HepG2 (cell line): ENCODE results near the gene DHRS4L2. TPM values are rescaled to one million over a fixed set of nuclear protein-coding genes. Genes with fewer than 3 reads are reported as not detected.

ENCODE experiments used
- BCLAF1 ChIP-seq: fragments of 450-650 bp; IDR thresholded peaks from 2 replicates; pipeline ENCODE4 v1.6.1; 2017; ENCODE audit warnings: mild to moderate bottlenecking
- FOXO4 ChIP-seq: sonication (generic); formaldehyde crosslinking; conservative IDR thresholded peaks from 2 replicates; pipeline ENCODE4 v1.8.1; 2023; ENCODE audit warnings: missing genetic modification reagents
- GABPB1 ChIP-seq: IDR thresholded peaks from 2 replicates; pipeline ENCODE4 v1.6.1; 2016; ENCODE audit warnings: mild to moderate bottlenecking, missing genetic modification reagents, moderate library complexity, missing compliant biosample characterization
- HHEX ChIP-seq: IDR thresholded peaks from 2 replicates; pipeline ENCODE4 v1.6.1; 2016; ENCODE audit warnings: control low read depth
- MED8 ChIP-seq: sonication (generic); formaldehyde crosslinking; IDR thresholded peaks from 2 replicates; pipeline ENCODE4 v1.8.1; 2023; ENCODE audit warnings: mild to moderate bottlenecking, missing genetic modification reagents; ENCODE audit not compliant: insufficient replicate concordance
- NR2F1 ChIP-seq, 2 experiments: fragments of 450-650 bp in 1 of 2; formaldehyde crosslinking in 1 of 2; IDR thresholded peaks; 2 replicates each; pipeline versions ENCODE4 v1.5.0 to v1.6.1; 2016 to 2020; ENCODE audit warnings: mild to moderate bottlenecking in 1 of 2, missing compliant biosample characterization in 1 of 2, missing genetic modification reagents in 1 of 2, moderate library complexity in 1 of 2
- PAWR ChIP-seq: sonication (generic); formaldehyde crosslinking; IDR thresholded peaks from 2 replicates; pipeline ENCODE4 v1.4.0; 2020; ENCODE audit warnings: missing genetic modification reagents, mild to moderate bottlenecking, borderline replicate concordance
- ZBTB4 ChIP-seq: sonication (generic); formaldehyde crosslinking; IDR thresholded peaks from 2 replicates; pipeline ENCODE4 v1.4.0; 2020; ENCODE audit warnings: missing genetic modification reagents, mild to moderate bottlenecking, borderline replicate concordance
- ZNF12 ChIP-seq: sonication (generic); formaldehyde crosslinking; IDR thresholded peaks from 2 replicates; pipeline ENCODE4 v1.5.0; 2020; ENCODE audit warnings: missing genetic modification reagents
- ZNF280B ChIP-seq: sonication (generic); formaldehyde crosslinking; IDR thresholded peaks from 2 replicates; pipeline ENCODE4 v1.5.0; 2020; ENCODE audit warnings: missing genetic modification reagents, mild to moderate bottlenecking, borderline replicate concordance
- ZNF337 ChIP-seq: sonication (generic); formaldehyde crosslinking; IDR thresholded peaks from 2 replicates; pipeline ENCODE4 v1.5.1; 2020; ENCODE audit warnings: missing genetic modification reagents, low read depth, mild to moderate bottlenecking, borderline replicate concordance
- ZNF510 ChIP-seq: sonication (generic); formaldehyde crosslinking; IDR thresholded peaks from 2 replicates; pipeline ENCODE4 v1.4.0; 2020; ENCODE audit warnings: low read depth, mild to moderate bottlenecking, missing genetic modification reagents
- ZNF737 ChIP-seq: sonication (generic); formaldehyde crosslinking; IDR thresholded peaks from 2 replicates; pipeline ENCODE4 v1.5.0; 2020; ENCODE audit warnings: missing genetic modification reagents, mild to moderate bottlenecking, borderline replicate concordance
- ZNF761 ChIP-seq: sonication (generic); formaldehyde crosslinking; conservative IDR thresholded peaks from 2 replicates; pipeline ENCODE4 v1.4.0; 2020; ENCODE audit warnings: mild to moderate bottlenecking, missing genetic modification reagents
- ZSCAN5A ChIP-seq: sonication (generic); formaldehyde crosslinking; IDR thresholded peaks from 2 replicates; pipeline ENCODE4 v1.8.0; 2022; ENCODE audit warnings: mild to moderate bottlenecking, missing genetic modification reagents, borderline replicate concordance
- polyA plus RNA-seq, 8 experiments: library from polyadenylated mRNA; depleted of rRNA in 3 of 8; stranded (reverse) in 7 of 8; unstranded in 1 of 8; fragments of >200 nt; fragmentation: Illumina TruSeq in 4 of 8; extraction: Trizol in 4 of 8; gene quantifications; 2 replicates each; pipeline versions ENCODE4 v1.2.1 to v1.2.3, GENCODE V29; 2011 to 2016; ENCODE audit warnings: low read depth in 4 of 8, missing spikeins in 1 of 8, mixed read lengths in 1 of 8; ENCODE audit not compliant: insufficient read depth in 1 of 8
- total RNA-seq, 5 experiments: library from RNA; depleted of rRNA; stranded (reverse); fragments of >200 nt; fragmentation: Illumina TruSeq; extraction: Trizol; gene quantifications; 2 replicates each; pipeline ENCODE4 v1.2.3, GENCODE V29; 2016; ENCODE audit warnings: low read depth in 1 of 5

Gene DHRS4L2
- total and polyA plus RNA-seq, 2 of the 13 experiments (the other 11 are each of a cell fraction or from before 2014, with no cell fraction given): 24.7 to 38.2 TPM

- no peak for TF ChIP-seq BCLAF1
- TF ChIP-seq ZNF337: peak; percentile 98; the same call in 1 of the 2 replicates
- TF ChIP-seq MED8: no peak
- peak; percentile 92 for TF ChIP-seq ZSCAN5A (CRISPR knock-in tag)
- no peak; the same call in 1 of the 2 replicates for TF ChIP-seq ZBTB4 (CRISPR knock-in tag)
- no peak for TF ChIP-seq ZNF12 (CRISPR knock-in tag)
- peak; percentile 54; the same call in 1 of the 2 replicates for TF ChIP-seq HHEX (CRISPR knock-in tag)
- peak; percentile 87 for TF ChIP-seq GABPB1
- peak; percentile 99 for TF ChIP-seq ZNF737 (CRISPR knock-in tag)
- TF ChIP-seq ZNF510 (CRISPR knock-in tag): peak; percentile 82; the same call in 1 of the 2 replicates
- peak; percentile 96; the same call in 1 of the 2 replicates for TF ChIP-seq ZNF280B
- peak; percentile 98 for TF ChIP-seq PAWR
- TF ChIP-seq ZNF761 (CRISPR knock-in tag): peak; percentile 96; the same call in 1 of the 2 replicates
- TF ChIP-seq FOXO4 (CRISPR knock-in tag): 0 out of 2 replicates have a peak, but pooled peaks have one; percentile 98
- peak in 1 of 2 experiments; percentile 53; a peak in 2 of 4 replicates for TF ChIP-seq NR2F1 (CRISPR knock-in tag; IDR thresholded peaks at IDR 0.05)
Observed at GRCh38 chr14:23953464-23954278, 35.1 kb upstream of the DHRS4L2 start, which contains the start of gene DHRS4 (continued).
